Measurements from ENCODE around the gene DNAJC15.

- TF ChIP-seq CTCF (IDR thresholded peaks at IDR 0.05 in 2 of 3, conservative IDR thresholded peaks at IDR 0.05 in 1 of 3; ENCODE audit: borderline replicate concordance in 1 of 3, insufficient read depth in 1 of 3, low read depth in 2 of 3, low read length in 2 of 3) (no peak), JUND (IDR thresholded peaks at IDR 0.05) (no peak), EZH2phosphoT487 (IDR thresholded peaks at IDR 0.05; ENCODE audit: borderline replicate concordance) (no peak), MAX (IDR thresholded peaks at IDR 0.05) (no peak), EZH2 (IDR thresholded peaks at IDR 0.05) (no peak)
Measured at GRCh38 chr13:43086181-43086580, 62.8 kb downstream of the DNAJC15 start.

Data from HCT116 (cell line).